GM19035 (cell line): ENCODE measurements around the gene ZSWIM1.
A peak's percentile ranks its signal among the peaks of the same experiment; 100 is the strongest.
"Not testable (repeated sequence)": the region's sequence is repeated elsewhere in the genome, so short reads cannot be mapped to it uniquely, and the experiment has no call there.

Experiments used
- ATAC-seq: cut with Tn5 transposase; IDR thresholded peaks from one replicate; pipeline ENCODE4 v1.9.1; 2021; ENCODE audit not compliant: unreplicated experiment

ZSWIM1 gene

DNA sequence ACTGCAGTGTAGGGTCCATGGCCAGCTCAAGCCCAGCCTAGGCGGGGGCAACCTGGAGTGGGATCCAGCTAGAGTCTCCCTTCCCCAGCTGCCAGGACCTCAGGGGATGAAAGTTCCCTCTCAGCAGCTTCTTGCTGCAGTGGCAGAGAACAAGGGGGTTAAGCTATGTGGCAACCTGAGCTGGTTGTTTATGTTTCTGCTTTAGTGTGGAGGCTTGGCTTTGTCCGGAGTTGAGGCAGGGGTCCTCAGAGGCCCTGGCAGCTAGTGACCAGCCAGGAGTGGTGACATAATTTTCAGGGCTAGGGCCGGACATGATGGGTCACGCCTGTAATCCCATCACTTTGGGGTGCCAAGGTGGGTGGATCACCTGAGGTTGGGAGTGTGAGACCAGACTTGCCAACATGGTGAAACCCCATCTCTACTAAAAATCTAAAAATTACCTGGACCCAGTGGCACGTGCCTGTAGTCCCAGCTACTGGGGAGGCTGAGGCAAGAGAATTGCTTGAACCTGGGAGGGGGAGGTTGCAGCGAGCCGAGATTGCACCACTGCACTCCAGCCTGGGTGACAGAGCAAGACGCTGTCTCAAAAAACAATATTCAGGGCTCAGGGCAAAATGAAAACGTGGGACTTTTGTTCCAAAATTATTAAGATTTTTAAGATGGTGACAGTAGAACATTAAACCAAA lies 44.9 kb downstream of the ZSWIM1 start:
- ATAC-seq, result no peak

GRCh38 chr20:45926731-45927070 lies 45.7 kb downstream of the ZSWIM1 start:
- no peak for ATAC-seq

DNA sequence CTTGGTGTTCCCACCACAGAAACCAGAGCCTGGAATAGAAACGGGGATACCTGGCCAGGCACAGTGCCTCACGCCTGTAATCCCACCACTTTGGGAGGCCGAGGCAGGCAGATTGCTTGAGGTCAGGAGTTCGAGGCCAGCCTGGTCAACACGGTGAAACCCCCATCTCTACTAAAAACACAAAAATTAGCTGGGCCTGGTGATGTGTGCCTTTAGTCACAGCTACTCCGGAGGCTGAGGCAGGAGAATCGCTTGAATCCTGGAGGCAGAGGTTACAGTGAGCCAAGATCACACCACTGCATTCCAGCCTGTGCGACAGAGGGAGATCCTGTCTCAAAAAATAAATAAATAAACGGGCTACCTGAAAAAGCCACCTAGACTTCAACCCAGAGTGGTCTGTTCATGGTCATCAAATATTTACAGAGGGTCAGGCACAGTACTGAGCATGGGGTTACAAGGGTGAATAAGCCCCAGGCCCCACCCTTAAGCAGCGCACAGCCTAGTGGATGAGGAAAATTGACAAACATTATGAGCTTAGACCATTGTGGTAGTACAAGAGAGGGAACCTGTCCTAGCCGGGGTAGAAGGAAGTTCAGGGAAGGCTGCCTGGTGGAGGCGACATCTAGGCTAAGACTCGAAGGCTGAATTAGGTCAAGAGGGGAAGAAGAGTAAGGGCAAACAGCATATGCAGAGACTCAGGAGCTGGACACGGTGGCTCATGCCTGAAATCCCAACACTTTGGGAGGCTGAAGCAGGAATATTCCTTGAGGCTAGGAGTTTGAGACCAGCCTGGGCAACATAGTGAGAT lies 46.2 kb downstream of the ZSWIM1 start:
- no peak for ATAC-seq

DNA sequence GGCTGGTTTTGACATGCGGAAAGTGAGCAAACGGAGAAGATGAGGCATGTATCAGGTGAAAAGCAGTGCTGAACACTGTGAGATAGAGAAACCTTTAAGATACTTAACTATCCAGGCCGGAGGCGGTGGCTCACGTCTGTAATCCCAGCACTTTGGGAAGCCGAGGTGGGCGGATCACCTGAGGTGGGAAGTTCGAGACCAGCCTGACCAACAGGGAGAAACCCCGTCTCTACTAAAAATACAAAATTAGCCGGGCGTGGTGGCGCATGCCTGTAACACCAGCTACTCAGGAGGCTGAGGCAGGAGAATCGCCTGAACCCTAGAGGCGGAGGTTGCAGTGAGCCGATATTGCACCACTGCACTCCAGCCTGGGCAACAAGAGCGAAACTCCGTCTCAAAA lies 50.7 kb downstream of the ZSWIM1 start:
- ATAC-seq, result not testable (repeated sequence)

DNA sequence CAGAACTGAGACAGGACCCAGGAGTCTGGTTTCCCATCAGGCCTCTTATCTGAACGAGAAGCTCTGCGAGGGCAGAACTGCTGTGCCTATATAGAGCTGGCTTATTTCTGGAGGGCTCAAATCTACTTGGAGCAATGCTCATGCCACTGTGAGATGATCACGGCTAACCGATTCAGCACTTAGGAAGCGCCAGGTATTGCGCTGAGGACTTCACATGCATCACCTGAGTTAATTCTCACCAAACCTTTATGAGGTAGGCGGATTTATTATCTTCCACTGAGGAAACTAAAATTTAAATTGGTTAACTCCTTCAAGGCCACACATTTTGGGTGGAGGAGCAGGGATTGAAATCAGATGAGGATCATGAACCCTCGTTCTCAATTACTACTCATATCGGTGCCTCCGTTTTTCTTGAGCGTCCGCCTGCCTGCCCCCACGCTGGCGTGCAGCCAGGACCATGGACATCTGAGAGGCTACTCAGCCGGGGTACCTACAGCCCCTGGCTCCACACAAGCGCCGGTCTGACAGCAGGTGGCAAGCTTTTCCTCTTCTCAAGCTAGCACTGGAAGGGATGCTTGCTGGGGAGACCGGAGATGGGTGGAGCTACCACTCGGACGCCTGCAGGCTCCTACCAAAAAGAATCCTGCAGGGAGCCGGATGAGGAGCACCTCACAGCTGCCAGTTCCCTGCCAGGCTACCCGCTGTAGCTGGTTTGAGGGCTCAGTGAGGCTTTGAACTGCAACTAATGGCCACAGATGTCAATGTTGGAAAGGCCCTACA lies 52.4 kb downstream of the ZSWIM1 start:
- ATAC-seq, result no peak

DNA sequence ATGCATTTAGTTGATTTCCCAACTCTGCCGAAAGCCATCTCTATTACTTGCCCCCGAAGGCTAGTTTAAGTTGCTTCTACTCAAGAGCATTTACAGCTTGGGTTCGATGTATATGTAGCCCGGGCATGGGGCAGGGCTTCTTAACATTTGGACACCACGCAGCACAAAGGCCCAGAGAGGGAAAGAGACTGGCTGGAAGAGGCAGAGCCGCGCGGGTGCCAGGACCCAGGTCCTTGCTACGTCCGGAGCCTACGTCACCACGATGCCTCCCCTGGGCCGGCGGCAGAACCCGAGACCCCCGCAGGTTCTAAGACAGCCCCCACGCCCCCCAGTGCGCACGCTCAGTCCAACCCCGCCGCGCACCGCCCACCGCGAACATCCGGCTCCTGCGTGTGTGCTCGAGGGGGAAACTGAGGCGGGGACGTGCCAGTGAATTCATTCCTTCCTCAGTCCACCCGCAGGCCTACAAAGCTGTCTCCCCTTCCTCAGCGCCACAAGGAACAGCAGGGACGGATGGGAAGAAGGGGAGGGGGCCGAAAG lies 53.1 kb downstream of the ZSWIM1 start:
- peak; percentile 18 for ATAC-seq
